ENCODE data around the gene HSPD1. TPM values are rescaled to one million over a fixed set of nuclear protein-coding genes. Genes with fewer than 3 reads are reported as not detected.

The HSPD1 gene
- total RNA-seq, 1 experiment from 2014 or later: 995 TPM

- TF ChIP-seq, protein P1, sequence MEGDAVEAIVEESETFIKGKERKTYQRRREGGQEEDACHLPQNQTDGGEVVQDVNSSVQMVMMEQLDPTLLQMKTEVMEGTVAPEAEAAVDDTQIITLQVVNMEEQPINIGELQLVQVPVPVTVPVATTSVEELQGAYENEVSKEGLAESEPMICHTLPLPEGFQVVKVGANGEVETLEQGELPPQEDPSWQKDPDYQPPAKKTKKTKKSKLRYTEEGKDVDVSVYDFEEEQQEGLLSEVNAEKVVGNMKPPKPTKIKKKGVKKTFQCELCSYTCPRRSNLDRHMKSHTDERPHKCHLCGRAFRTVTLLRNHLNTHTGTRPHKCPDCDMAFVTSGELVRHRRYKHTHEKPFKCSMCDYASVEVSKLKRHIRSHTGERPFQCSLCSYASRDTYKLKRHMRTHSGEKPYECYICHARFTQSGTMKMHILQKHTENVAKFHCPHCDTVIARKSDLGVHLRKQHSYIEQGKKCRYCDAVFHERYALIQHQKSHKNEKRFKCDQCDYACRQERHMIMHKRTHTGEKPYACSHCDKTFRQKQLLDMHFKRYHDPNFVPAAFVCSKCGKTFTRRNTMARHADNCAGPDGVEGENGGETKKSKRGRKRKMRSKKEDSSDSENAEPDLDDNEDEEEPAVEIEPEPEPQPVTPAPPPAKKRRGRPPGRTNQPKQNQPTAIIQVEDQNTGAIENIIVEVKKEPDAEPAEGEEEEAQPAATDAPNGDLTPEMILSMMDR (IDR thresholded peaks at IDR 0.05 in 2 of 3, conservative IDR thresholded peaks at IDR 0.05 in 1 of 3; ENCODE audit: borderline replicate concordance in 1 of 3, insufficient read depth in 1 of 3, low read depth in 2 of 3, low read length in 2 of 3): no peak
- TF ChIP-seq ZFX (IDR thresholded peaks at IDR 0.05) (no peak), EZH2 (IDR thresholded peaks at IDR 0.05) (no peak)
Observed at GRCh38 chr2:197513915-197514314, 14.3 kb upstream of the HSPD1 start (continued).

- ChIA-PET RAD21 (ENCODE audit: low non-redundant PET in 1 of 2, low total read pairs in 2 of 2, uncharacterized antibody in 2 of 2, unreplicated experiment in 2 of 2) (no interaction called here), CTCF (no interaction called here), POLR2A (interaction anchor here (1.0 kb wide), 1 partner anchor 9 kb away, joined by 3 read pairs; the partner anchor contains the start of gene MOB4)
- no peaks in the 10 kb centered on the region for H3K9me3 ChIP-seq (ENCODE audit: control insufficient read depth in 1 of 2, insufficient read depth in 1 of 2, low read depth in 1 of 2, low read length in 2 of 2)
- no peak for DNase-seq (ENCODE audit: low read depth, low spot score)
- peaks cover 0 to 6% of the 10 kb centered on the region in 2 experiments; a peak in 2 of 4 replicates for H3K4me1 ChIP-seq (ENCODE audit: control insufficient read depth in 1 of 2, insufficient read depth in 2 of 2, low read length in 2 of 2)
- intact Hi-C loops (cut with micrococcal nuclease): loop anchor here (10.0 kb wide), 1 partner anchor 198 kb away; the partner anchor contains the start of gene MARS2
- peaks cover 11 to 32% of the 10 kb centered on the region in 2 experiments; a peak in 2 of 4 replicates for H3K36me3 ChIP-seq (ENCODE audit: control insufficient read depth in 1 of 2, insufficient read depth in 2 of 2, low read length in 2 of 2)
- no peak overlapping the region for H3K27ac ChIP-seq (ENCODE audit: low read depth, low read length)
- no peak overlapping the region for H3K9ac ChIP-seq (ENCODE audit: low read length)
- BruUV-seq (replicated peaks): no TSS peak
- TF ChIP-seq ZNF274 (IDR thresholded peaks at IDR 0.05; ENCODE audit: low read depth, low read length) (no peak), EZH2 (IDR thresholded peaks at IDR 0.05) (no peak), EZH2phosphoT487 (IDR thresholded peaks at IDR 0.05; ENCODE audit: borderline replicate concordance) (no peak), MAX (IDR thresholded peaks at IDR 0.05) (no peak), POLR2A (IDR thresholded peaks at IDR 0.05; ENCODE audit: borderline replicate concordance, extremely low read depth, insufficient read depth, insufficient read length) (no peak)
- no peak overlapping the region for H3K4me2 ChIP-seq (ENCODE audit: low read length)
- H3K4me3 ChIP-seq (replicated peaks in 1 of 2; ENCODE audit: low read depth in 1 of 2, low read length in 2 of 2): no peak overlapping the region
- H3K79me2 ChIP-seq (ENCODE audit: insufficient read depth, low read length): peaks cover 31% of the 10 kb centered on the region
- H2AFZ ChIP-seq (ENCODE audit: low read depth, low read length, poor library complexity, severe bottlenecking): no peak overlapping the region
- H4K20me1 ChIP-seq (ENCODE audit: insufficient read depth): peaks cover 22% of the 10 kb centered on the region; the same call in 1 of the 2 replicates
- no peaks in the 10 kb centered on the region for H3K27me3 ChIP-seq (ENCODE audit: insufficient read depth, low read length)
- no peak for ATAC-seq
- no peaks in the 10 kb centered on the region for H3K9me2 ChIP-seq (ENCODE audit: insufficient read depth)
Observed at GRCh38 chr2:197506658-197507057, 7.0 kb upstream of the HSPD1 start.
